HepG2 (cell line): ENCODE data around the gene CXCR5. TPM values are rescaled to one million over a fixed set of nuclear protein-coding genes. Genes with fewer than 3 reads are reported as not detected.

Experiments
- ATAC-seq: fragments of 200-7000 bp; cut with Tn5 transposase; 3 replicates; pipeline ENCODE4 v1.9.1; 2020; ENCODE audit warnings: mild to moderate bottlenecking, moderate library complexity
- BruUV-seq: library from RNA; stranded (reverse); fragments of 400-500 nt; replicated peaks from 2 replicates; lab custom pipeline; 2021; lab: Mats Ljungman, UMichigan
- CTCF ChIA-PET: fragments of 300-600 bp; formaldehyde crosslinking; extraction: SDS; loops from one replicate; lab custom pipeline; 2021; ENCODE audit warnings: low total read pairs, inconsistent platforms, low intra/inter-chr PET ratio; lab: Yijun Ruan, JAX
- POLR2A ChIA-PET: fragments of 350-600 bp; sonication (Branson Sonifier 250); formaldehyde crosslinking; loops from one replicate; lab custom pipeline; 2020; ENCODE audit warnings: antibody characterized with exemption, inconsistent platforms; lab: Yijun Ruan, JAX
- DNase-seq: peaks from one replicate; pipeline ENCODE4 v3.0.0-alpha.2; 2015; ENCODE audit warnings: low spot score
- FAIRE-seq: peaks from 3 replicates; lab custom pipeline; 2011; peaks lifted over from hg19 to GRCh38; lab: Jason Lieb, UNC
- H2AFZ ChIP-seq: one replicate; pipeline ENCODE4 v1.6.1; 2011; ENCODE audit warnings: low read length, inconsistent platforms
- H3K27ac ChIP-seq: fragments of 300-600 bp; 3 replicates; pipeline ENCODE4 v1.8.0; 2011; ENCODE audit warnings: mixed run types, mild to moderate bottlenecking, mixed read lengths, low read length, inconsistent platforms; ENCODE audit not compliant: insufficient read depth; ENCODE audit errors: extremely low read length
- H3K27me3 ChIP-seq, 2 experiments: fragments of 200-600 bp in 1 of 2; 2 replicates in 1 of 2; 3 replicates in 1 of 2; pipeline versions ENCODE4 v1.6.0 to v1.8.0; 2011; ENCODE audit warnings: low read length in 2 of 2, mild to moderate bottlenecking in 2 of 2, moderate library complexity in 2 of 2, inconsistent platforms in 1 of 2; ENCODE audit not compliant: insufficient read depth in 2 of 2, control insufficient read depth in 1 of 2
- H3K36me3 ChIP-seq, 2 experiments: fragments of 200-600 bp in 1 of 2; replicated peaks in 1 of 2; 2 replicates in 1 of 2; 3 replicates in 1 of 2; pipeline versions ENCODE4 v1.5.1 to v1.8.0; 2011; ENCODE audit warnings: low read length in 2 of 2, inconsistent platforms in 1 of 2; ENCODE audit not compliant: insufficient read depth in 2 of 2, control insufficient read depth in 1 of 2
- H3K4me1 ChIP-seq: 2 replicates; pipeline ENCODE4 v1.5.1; 2012; ENCODE audit warnings: low read length, inconsistent platforms; ENCODE audit not compliant: insufficient read depth
- H3K4me2 ChIP-seq: 2 replicates; pipeline ENCODE4 v1.6.0; 2011; ENCODE audit warnings: low read depth, low read length, inconsistent platforms
- H3K4me3 ChIP-seq, 3 experiments: fragments of 200-600 bp in 1 of 3; sonication (generic), shearing (Covaris generic) in 1 of 3; replicated peaks in 1 of 3; 2 replicates each; pipeline ENCODE4 v1.5.1; 2011 to 2016; ENCODE audit warnings: low read length in 3 of 3, inconsistent platforms in 2 of 3, low read depth in 2 of 3, mild to moderate bottlenecking in 2 of 3, control low read depth in 1 of 3, mixed read lengths in 1 of 3; ENCODE audit not compliant: insufficient read depth in 1 of 3
- H3K79me2 ChIP-seq: one replicate; pipeline ENCODE4 v1.6.1; 2011; ENCODE audit warnings: low read length, inconsistent platforms; ENCODE audit not compliant: insufficient read depth
- H3K9ac ChIP-seq: 2 replicates; pipeline ENCODE4 v1.6.0; 2011; ENCODE audit warnings: mild to moderate bottlenecking, low read depth, low read length, inconsistent platforms; ENCODE audit not compliant: insufficient read depth
- H3K9me3 ChIP-seq: 2 replicates; pipeline ENCODE4 v1.5.1; 2012; ENCODE audit warnings: mild to moderate bottlenecking, low read length
- H4K20me1 ChIP-seq: 2 replicates; pipeline ENCODE4 v1.6.0; 2011; ENCODE audit warnings: inconsistent platforms, mild to moderate bottlenecking, low read length, moderate library complexity; ENCODE audit not compliant: insufficient read depth
- DMAP1 ChIP-seq: IDR thresholded peaks from 2 replicates; pipeline ENCODE4 v1.6.1; 2016
- ESRRA ChIP-seq: sonication (generic); formaldehyde crosslinking; IDR thresholded peaks from 2 replicates; pipeline ENCODE4 v1.5.1; 2020; ENCODE audit warnings: mild to moderate bottlenecking, low read depth, missing genetic modification reagents
- FIP1L1 ChIP-seq: fragments of 200-400 bp; formaldehyde crosslinking; IDR thresholded peaks from 2 replicates; pipeline ENCODE4 v1.6.1; 2018; ENCODE audit warnings: low read depth, mild to moderate bottlenecking, low read length, moderate library complexity, borderline replicate concordance; ENCODE audit not compliant: insufficient read depth
- FOXJ3 ChIP-seq: sonication (generic); formaldehyde crosslinking; IDR thresholded peaks from 2 replicates; pipeline ENCODE4 v1.4.0; 2020; ENCODE audit warnings: missing genetic modification reagents, mild to moderate bottlenecking, borderline replicate concordance
- KAT8 ChIP-seq: IDR thresholded peaks from 2 replicates; pipeline ENCODE4 v1.6.1; 2016; ENCODE audit warnings: missing genetic modification reagents, missing compliant biosample characterization
- POLR2A ChIP-seq, 2 experiments: IDR thresholded peaks; 2 replicates each; pipeline ENCODE4 v1.6.1; 2011; ENCODE audit warnings: low read depth in 2 of 2, low read length in 2 of 2, mild to moderate bottlenecking in 1 of 2, moderate library complexity in 1 of 2; ENCODE audit not compliant: insufficient read depth in 1 of 2
- SOX6 ChIP-seq, 2 experiments: fragments of 450-650 bp in 1 of 2; sonication (generic) in 1 of 2; formaldehyde crosslinking in 1 of 2; IDR thresholded peaks; 2 replicates each; pipeline versions ENCODE4 v1.4.0 to v1.6.1; 2017 to 2020; ENCODE audit warnings: antibody characterized with exemption in 1 of 2, mild to moderate bottlenecking in 1 of 2, missing genetic modification reagents in 1 of 2
- TFAP4 ChIP-seq: sonication (generic); IDR thresholded peaks from 2 replicates; pipeline ENCODE4 v1.6.1; 2016; ENCODE audit warnings: low read depth, borderline replicate concordance
- ZFP41 ChIP-seq: sonication (generic); formaldehyde crosslinking; IDR thresholded peaks from 2 replicates; pipeline ENCODE4 v1.4.0; 2020; ENCODE audit warnings: mild to moderate bottlenecking, missing genetic modification reagents, borderline replicate concordance
- ZNF121 ChIP-seq: sonication (generic); formaldehyde crosslinking; IDR thresholded peaks from 2 replicates; pipeline ENCODE4 v1.5.0; 2020; ENCODE audit warnings: mild to moderate bottlenecking, missing genetic modification reagents
- ZNF30 ChIP-seq: sonication (generic); formaldehyde crosslinking; IDR thresholded peaks from 2 replicates; pipeline ENCODE4 v1.5.0; 2020; ENCODE audit warnings: mild to moderate bottlenecking, missing genetic modification reagents
- ZNF337 ChIP-seq: sonication (generic); formaldehyde crosslinking; IDR thresholded peaks from 2 replicates; pipeline ENCODE4 v1.5.1; 2020; ENCODE audit warnings: missing genetic modification reagents, low read depth, mild to moderate bottlenecking, borderline replicate concordance
- ZNF33A ChIP-seq: sonication (generic); formaldehyde crosslinking; IDR thresholded peaks from 2 replicates; pipeline ENCODE4 v1.5.1; 2020; ENCODE audit warnings: missing genetic modification reagents, mild to moderate bottlenecking, moderate library complexity, borderline replicate concordance
- ZNF441 ChIP-seq: sonication (generic); formaldehyde crosslinking; IDR thresholded peaks from 2 replicates; pipeline ENCODE4 v1.7.0; 2021; ENCODE audit warnings: missing genetic modification reagents, borderline replicate concordance
- ZNF563 ChIP-seq: sonication (generic); formaldehyde crosslinking; IDR thresholded peaks from 2 replicates; pipeline ENCODE4 v1.8.0; 2022; ENCODE audit warnings: mild to moderate bottlenecking, moderate library complexity, missing genetic modification reagents
- ZSCAN31 ChIP-seq: sonication (generic); formaldehyde crosslinking; IDR thresholded peaks from 2 replicates; pipeline ENCODE4 v1.5.0; 2020; ENCODE audit warnings: low read depth, mild to moderate bottlenecking, missing genetic modification reagents
- WGBS: methylation state at CpG from one replicate; pipeline ENCODE4 v1.1.6; 2017; ENCODE audit warnings: low lambda C conversion rate; 5-methylcytosine and 5-hydroxymethylcytosine counted together
- in situ Hi-C: cut with HindIII; loops from 2 replicates; pipeline ENCODE4 v1.10.0; 2017; ENCODE audit warnings: low pct_unique_long_range_greater_than_20kb; ENCODE audit not compliant: extremely low pct_ligation_motif_present
- intact Hi-C: fragments of 100-400 bp; cut with micrococcal nuclease; formaldehyde crosslinking; loops from one replicate; pipeline ENCODE4 v1.10.0; 2022; ENCODE audit not compliant: unreplicated experiment
- polyA plus RNA-seq, 8 experiments: library from polyadenylated mRNA; depleted of rRNA in 3 of 8; stranded (reverse) in 7 of 8; unstranded in 1 of 8; fragments of >200 nt; fragmentation: Illumina TruSeq in 4 of 8; extraction: Trizol in 4 of 8; gene quantifications; 2 replicates each; pipeline versions ENCODE4 v1.2.1 to v1.2.3, GENCODE V29; 2011 to 2016; ENCODE audit warnings: low read depth in 4 of 8, missing spikeins in 1 of 8, mixed read lengths in 1 of 8; ENCODE audit not compliant: insufficient read depth in 1 of 8
- total RNA-seq, 5 experiments: library from RNA; depleted of rRNA; stranded (reverse); fragments of >200 nt; fragmentation: Illumina TruSeq; extraction: Trizol; gene quantifications; 2 replicates each; pipeline ENCODE4 v1.2.3, GENCODE V29; 2016; ENCODE audit warnings: low read depth in 1 of 5
- TF ChIP-seq, protein P1 (sequence below): IDR thresholded peaks from 2 replicates; pipeline ENCODE4 v1.4.0; 2020; ENCODE audit warnings: mild to moderate bottlenecking, missing genetic modification reagents
- TF ChIP-seq, protein P2 (sequence below): sonication (generic); formaldehyde crosslinking; IDR thresholded peaks from 2 replicates; pipeline ENCODE4 v1.8.0; 2022; ENCODE audit warnings: missing genetic modification reagents, mild to moderate bottlenecking, borderline replicate concordance

CXCR5 gene
- total and polyA plus RNA-seq, 2 of the 13 experiments (the other 11 are each of a cell fraction or from before 2014, with no cell fraction given): not detected

GRCh38 chr11:118881228-118881627 lies 2.5 kb upstream of the CXCR5 start (continued):
- TF ChIP-seq, protein P1, sequence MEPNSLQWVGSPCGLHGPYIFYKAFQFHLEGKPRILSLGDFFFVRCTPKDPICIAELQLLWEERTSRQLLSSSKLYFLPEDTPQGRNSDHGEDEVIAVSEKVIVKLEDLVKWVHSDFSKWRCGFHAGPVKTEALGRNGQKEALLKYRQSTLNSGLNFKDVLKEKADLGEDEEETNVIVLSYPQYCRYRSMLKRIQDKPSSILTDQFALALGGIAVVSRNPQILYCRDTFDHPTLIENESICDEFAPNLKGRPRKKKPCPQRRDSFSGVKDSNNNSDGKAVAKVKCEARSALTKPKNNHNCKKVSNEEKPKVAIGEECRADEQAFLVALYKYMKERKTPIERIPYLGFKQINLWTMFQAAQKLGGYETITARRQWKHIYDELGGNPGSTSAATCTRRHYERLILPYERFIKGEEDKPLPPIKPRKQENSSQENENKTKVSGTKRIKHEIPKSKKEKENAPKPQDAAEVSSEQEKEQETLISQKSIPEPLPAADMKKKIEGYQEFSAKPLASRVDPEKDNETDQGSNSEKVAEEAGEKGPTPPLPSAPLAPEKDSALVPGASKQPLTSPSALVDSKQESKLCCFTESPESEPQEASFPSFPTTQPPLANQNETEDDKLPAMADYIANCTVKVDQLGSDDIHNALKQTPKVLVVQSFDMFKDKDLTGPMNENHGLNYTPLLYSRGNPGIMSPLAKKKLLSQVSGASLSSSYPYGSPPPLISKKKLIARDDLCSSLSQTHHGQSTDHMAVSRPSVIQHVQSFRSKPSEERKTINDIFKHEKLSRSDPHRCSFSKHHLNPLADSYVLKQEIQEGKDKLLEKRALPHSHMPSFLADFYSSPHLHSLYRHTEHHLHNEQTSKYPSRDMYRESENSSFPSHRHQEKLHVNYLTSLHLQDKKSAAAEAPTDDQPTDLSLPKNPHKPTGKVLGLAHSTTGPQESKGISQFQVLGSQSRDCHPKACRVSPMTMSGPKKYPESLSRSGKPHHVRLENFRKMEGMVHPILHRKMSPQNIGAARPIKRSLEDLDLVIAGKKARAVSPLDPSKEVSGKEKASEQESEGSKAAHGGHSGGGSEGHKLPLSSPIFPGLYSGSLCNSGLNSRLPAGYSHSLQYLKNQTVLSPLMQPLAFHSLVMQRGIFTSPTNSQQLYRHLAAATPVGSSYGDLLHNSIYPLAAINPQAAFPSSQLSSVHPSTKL (CRISPR knock-in tag): no peak
- TF ChIP-seq ZNF441 (CRISPR knock-in tag): no peak

DNA sequence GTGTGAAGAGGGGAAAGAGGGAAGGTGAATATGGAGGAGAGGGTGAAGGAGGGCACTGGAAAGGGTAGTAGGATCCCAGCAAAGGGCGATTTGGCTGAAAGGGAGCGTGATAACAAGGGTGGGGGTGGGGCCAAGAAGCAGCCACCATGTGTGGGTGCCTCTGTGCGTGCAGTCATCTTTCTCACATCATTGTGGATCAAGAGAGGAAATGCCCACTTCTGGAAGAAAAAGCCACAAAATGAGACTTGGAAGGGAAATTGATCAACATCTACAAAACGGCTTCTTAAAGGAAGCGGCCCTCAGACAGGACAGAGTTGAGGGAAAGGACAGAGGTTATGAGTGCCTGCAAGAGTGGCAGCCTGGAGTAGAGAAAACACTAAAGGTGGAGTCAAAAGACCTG lies 1.2 kb upstream of the CXCR5 start:
- H3K9ac ChIP-seq: no peak overlapping the region
- no peak overlapping the region for H3K4me2 ChIP-seq
- no TSS peak for BruUV-seq
- no peak overlapping the region for H3K27ac ChIP-seq
- no peak overlapping the region for H3K4me3 ChIP-seq
- ChIA-PET CTCF (no interaction called here), POLR2A (interaction anchor here (0.6 kb wide), 1 partner anchor 468 kb away, joined by 4 read pairs; no protein-coding TSS in a partner anchor)
- no peak for ATAC-seq
- in situ Hi-C loops: no loop called here
- no peak for DNase-seq
- H3K79me2 ChIP-seq: no peaks in the 10 kb centered on the region
- intact Hi-C loops: no loop called here
- H3K9me3 ChIP-seq: no peaks in the 10 kb centered on the region
- TF ChIP-seq TFAP4 (no peak), ZNF33A (CRISPR knock-in tag) (no peak), ZSCAN31 (CRISPR knock-in tag) (no peak), ZNF563 (CRISPR knock-in tag) (no peak), ESRRA (CRISPR knock-in tag) (no peak), DMAP1 (CRISPR knock-in tag) (no peak), KAT8 (no peak), FIP1L1 (no peak), FOXJ3 (CRISPR knock-in tag) (no peak), ZFP41 (CRISPR knock-in tag) (no peak), SOX6 (IDR thresholded peaks at IDR 0.05) (no peak), SOX6 (CRISPR knock-in tag; IDR thresholded peaks at IDR 0.05) (no peak), ZNF121 (CRISPR knock-in tag) (no peak), ZNF30 (CRISPR knock-in tag) (no peak), ZNF337 (CRISPR knock-in tag) (no peak), POLR2A (IDR thresholded peaks at IDR 0.05; ENCODE audit: insufficient read depth in 1 of 2, low read depth in 2 of 2, low read length in 2 of 2) (no peak)
- TF ChIP-seq, protein P2, sequence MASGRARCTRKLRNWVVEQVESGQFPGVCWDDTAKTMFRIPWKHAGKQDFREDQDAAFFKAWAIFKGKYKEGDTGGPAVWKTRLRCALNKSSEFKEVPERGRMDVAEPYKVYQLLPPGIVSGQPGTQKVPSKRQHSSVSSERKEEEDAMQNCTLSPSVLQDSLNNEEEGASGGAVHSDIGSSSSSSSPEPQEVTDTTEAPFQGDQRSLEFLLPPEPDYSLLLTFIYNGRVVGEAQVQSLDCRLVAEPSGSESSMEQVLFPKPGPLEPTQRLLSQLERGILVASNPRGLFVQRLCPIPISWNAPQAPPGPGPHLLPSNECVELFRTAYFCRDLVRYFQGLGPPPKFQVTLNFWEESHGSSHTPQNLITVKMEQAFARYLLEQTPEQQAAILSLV: no peak
- no peak for FAIRE-seq
- H2AFZ ChIP-seq: no peak overlapping the region
- peaks cover 3 to 34% of the 10 kb centered on the region in 2 experiments; a peak in 4 of 5 replicates for H3K27me3 ChIP-seq
- peaks cover 41% of the 10 kb centered on the region for H3K4me1 ChIP-seq
- H3K36me3 ChIP-seq: no peaks in the 10 kb centered on the region
- no peaks in the 10 kb centered on the region for H4K20me1 ChIP-seq
- WGBS: 70% methylated on average over 5 of the region's 5 CpGs
